Stimulated activated CD8-positive, alpha-beta memory T cell treated with anti-CD3 and anti-CD28 coated beads, Interleukin-12 subunit alpha, Interleukin-12 subunit beta, amount 100 ng/mL, for 24 hours (primary cell): Measurements from ENCODE around the gene EIF5B.

ENCODE experiments used
- DNase-seq: peaks from one replicate; pipeline ENCODE4 v3.0.0-alpha.2; 2020; ENCODE audit errors: extremely low read depth

EIF5B gene

GRCh38 chr2:99373144-99373543 lies 36.0 kb downstream of the EIF5B start:
- no peak for DNase-seq

GRCh38 chr2:99374747-99375146 lies 37.6 kb downstream of the EIF5B start:
- no peak for DNase-seq

- DNase-seq = no peak
Observed at GRCh38 chr2:99376254-99376864, 39.2 kb downstream of the EIF5B start.

GRCh38 chr2:99377879-99378278 lies 40.7 kb downstream of the EIF5B start:
- DNase-seq = no peak

- no peak for DNase-seq
Observed at GRCh38 chr2:99380376-99381010, 43.3 kb downstream of the EIF5B start.

- no peak for DNase-seq
Observed at GRCh38 chr2:99382143-99382542, 45.0 kb downstream of the EIF5B start.

GRCh38 chr2:99386011-99386410 lies 48.8 kb downstream of the EIF5B start:
- no peak for DNase-seq

GRCh38 chr2:99388892-99389291 lies 51.7 kb downstream of the EIF5B start:
- DNase-seq = no peak

- no peak for DNase-seq
Observed at GRCh38 chr2:99389371-99389770, 52.2 kb downstream of the EIF5B start.

GRCh38 chr2:99389946-99390345 lies 52.8 kb downstream of the EIF5B start:
- DNase-seq = no peak

GRCh38 chr2:99395589-99396130 lies 58.5 kb downstream of the EIF5B start:
- DNase-seq = no peak

- DNase-seq = no peak
Observed at GRCh38 chr2:99397266-99397920, 60.2 kb downstream of the EIF5B start.

GRCh38 chr2:99398303-99398702 lies 61.1 kb downstream of the EIF5B start:
- DNase-seq = no peak

GRCh38 chr2:99399063-99399462 lies 61.9 kb downstream of the EIF5B start:
- no peak for DNase-seq

- no peak for DNase-seq
Observed at GRCh38 chr2:99399795-99400194, 62.6 kb downstream of the EIF5B start.

- no peak for DNase-seq
Observed at GRCh38 chr2:99401841-99402240, 64.7 kb downstream of the EIF5B start.

- DNase-seq = no peak
Observed at GRCh38 chr2:99403084-99403483, 65.9 kb downstream of the EIF5B start.

GRCh38 chr2:99403524-99403923 lies 66.3 kb downstream of the EIF5B start:
- no peak for DNase-seq

GRCh38 chr2:99404039-99404796 lies 67.0 kb downstream of the EIF5B start:
- DNase-seq = no peak

- no peak for DNase-seq
Observed at GRCh38 chr2:99404797-99405669, 67.8 kb downstream of the EIF5B start.

GRCh38 chr2:99406137-99406536 lies 68.9 kb downstream of the EIF5B start:
- DNase-seq = no peak
